B cell (primary cell): Measurements from ENCODE around the gene IPCEF1. TPM values are rescaled to one million over a fixed set of nuclear protein-coding genes. Genes with fewer than 3 reads are reported as not detected.

Experiments used
- ATAC-seq: fragments of 200-7000 bp; cut with Tn5 transposase; one replicate; pipeline ENCODE4 v1.10.0; 2021; ENCODE audit warnings: low read depth, mild to moderate bottlenecking, moderate number of reproducible peaks, moderate library complexity
- CTCF ChIA-PET: fragments of 350-600 bp; sonication (Branson Sonifier 250); formaldehyde crosslinking; loops from one replicate; lab custom pipeline; 2021; ENCODE audit warnings: antibody characterized with exemption, inconsistent platforms; lab: Charles Lee
- POLR2A ChIA-PET: fragments of 350-600 bp; sonication (Branson Sonifier 250); formaldehyde crosslinking; loops from one replicate; lab custom pipeline; 2021; ENCODE audit warnings: antibody characterized with exemption; lab: Charles Lee
- DNase-seq: peaks from one replicate; pipeline ENCODE4 v3.0.0; 2013
- H2AFZ ChIP-seq: 2 replicates; pipeline ENCODE4 v1.6.1; 2012; ENCODE audit warnings: mild to moderate bottlenecking, low read depth, low read length; ENCODE audit not compliant: insufficient read depth, poor library complexity, severe bottlenecking
- H3K27ac ChIP-seq, 2 donors: 1 replicate in 1 of 2; 2 replicates in 1 of 2; pipeline ENCODE4 v1.5.1; 2012 to 2013; ENCODE audit warnings: low read length in 2 of 2, mild to moderate bottlenecking in 2 of 2, moderate library complexity in 1 of 2
- H3K27me3 ChIP-seq, 4 experiments: fragments of 200-600 bp in 1 of 4; sonication (generic) in 1 of 4; replicated peaks in 1 of 4; 1 replicate in 2 of 4; 2 replicates in 2 of 4; pipeline versions ENCODE4 v1.6.1 to v1.7.0; 2013 to 2016; ENCODE audit warnings: low read length in 3 of 4, mild to moderate bottlenecking in 2 of 4, mixed read lengths in 1 of 4, moderate library complexity in 1 of 4; ENCODE audit not compliant: insufficient read depth in 4 of 4, control insufficient read depth in 3 of 4; ENCODE audit errors: control extremely low read depth in 1 of 4
- H3K36me3 ChIP-seq, 2 experiments: replicated peaks in 1 of 2; 1 replicate in 1 of 2; 2 replicates in 1 of 2; pipeline versions ENCODE4 v1.6.1 to v1.7.1; 2013; ENCODE audit warnings: low read length in 1 of 2; ENCODE audit not compliant: insufficient read depth in 2 of 2, control insufficient read depth in 1 of 2; ENCODE audit errors: control extremely low read depth in 1 of 2, extremely low read depth in 1 of 2
- H3K4me1 ChIP-seq, 2 donors: fragments of 200-600 bp in 1 of 2; sonication (generic) in 1 of 2; 1 replicate in 1 of 2; 2 replicates in 1 of 2; pipeline versions ENCODE4 v1.5.1 to v1.6.1; 2013 to 2017; ENCODE audit warnings: low read length in 2 of 2; ENCODE audit not compliant: control insufficient read depth in 2 of 2, insufficient read depth in 2 of 2
- H3K4me2 ChIP-seq: replicated peaks from 2 replicates; pipeline ENCODE3; 2012; ENCODE audit warnings: mild to moderate bottlenecking, low read depth, low read length; ENCODE audit not compliant: poor library complexity, severe bottlenecking
- H3K4me3 ChIP-seq, 5 experiments: fragments of 200-600 bp in 1 of 5; sonication (generic) in 1 of 5; 1 replicate in 3 of 5; 2 replicates in 2 of 5; pipeline versions ENCODE4 v1.5.1 to v1.7.0; 2011 to 2016; ENCODE audit warnings: low read length in 4 of 5, mild to moderate bottlenecking in 4 of 5, low read depth in 2 of 5, control low read depth in 1 of 5, moderate library complexity in 1 of 5; ENCODE audit not compliant: insufficient read depth in 1 of 5; ENCODE audit errors: control extremely low read depth in 1 of 5, extremely low read depth in 1 of 5
- H3K79me2 ChIP-seq: fragments of 200-600 bp; sonication (generic); one replicate; pipeline ENCODE4 v1.6.0; 2016; ENCODE audit warnings: low read length; ENCODE audit not compliant: control insufficient read depth, insufficient read depth
- H3K9ac ChIP-seq: fragments of 200-600 bp; sonication (generic); 2 replicates; pipeline ENCODE4 v1.6.1; 2017; ENCODE audit warnings: mild to moderate bottlenecking, low read length, moderate library complexity
- H3K9me3 ChIP-seq, 3 donors: one replicate each; pipeline versions ENCODE4 v1.6.1 to v1.7.1; 2013; ENCODE audit warnings: low read length in 2 of 3; ENCODE audit not compliant: control insufficient read depth in 2 of 3, insufficient read depth in 1 of 3; ENCODE audit errors: control extremely low read depth in 1 of 3
- H4K20me1 ChIP-seq: 2 replicates; pipeline ENCODE4 v1.6.0; 2012; ENCODE audit warnings: mild to moderate bottlenecking, low read length; ENCODE audit not compliant: insufficient read depth, control insufficient read depth, poor library complexity, severe bottlenecking
- H3K27ac Mint-ChIP-seq: one replicate; pipeline ENCODE4 v1.8.0; 2021; ENCODE audit warnings: mixed read lengths
- H3K27me3 Mint-ChIP-seq: one replicate; pipeline ENCODE4 v1.8.0; 2021; ENCODE audit warnings: mixed read lengths
- H3K4me1 Mint-ChIP-seq: one replicate; pipeline ENCODE4 v1.8.0; 2021; ENCODE audit warnings: mixed read lengths
- H3K4me3 Mint-ChIP-seq: one replicate; pipeline ENCODE4 v1.8.0; 2021; ENCODE audit warnings: mixed read lengths
- H3K9me3 Mint-ChIP-seq: one replicate; pipeline ENCODE4 v1.8.0; 2022; ENCODE audit warnings: mixed read lengths; ENCODE audit not compliant: insufficient read depth
- EZH2 ChIP-seq: IDR thresholded peaks from 2 replicates; pipeline ENCODE4 v1.6.1; 2012; ENCODE audit warnings: borderline replicate concordance, low read depth, mild to moderate bottlenecking, moderate library complexity, low read length; ENCODE audit not compliant: insufficient read depth, poor library complexity, severe bottlenecking
- WGBS: methylation state at CpG from one replicate; pipeline ENCODE4 v1.1.5; 2013; ENCODE audit warnings: missing lambda C conversion rate; ENCODE audit not compliant: insufficient coverage; 5-methylcytosine and 5-hydroxymethylcytosine counted together
- intact Hi-C: fragments of 100-400 bp; cut with micrococcal nuclease; formaldehyde crosslinking; loops from one replicate; pipeline ENCODE4 v1.10.0; 2022
- polyA plus RNA-seq: library from polyadenylated mRNA; depleted of rRNA; stranded (reverse); fragments of >200 nt; gene quantifications from 2 replicates; pipeline ENCODE4 v1.2.3, GENCODE V29; 2012
- total RNA-seq, 2 donors: library from RNA; stranded (reverse); fragments of 120-200 nt in 1 of 2; gene quantifications; 1 replicate in 1 of 2; 2 replicates in 1 of 2; pipeline versions ENCODE4 v1.2.3 to v1.2.4, GENCODE V29; 2013 to 2022
- TF ChIP-seq, protein P1 (sequence below): fragments of 200-600 bp; IDR thresholded peaks from one replicate; pipeline ENCODE4 v1.8.0; 2022; ENCODE audit warnings: antibody characterized with exemption, mild to moderate bottlenecking

IPCEF1 gene
- total and polyA plus RNA-seq, 2 donors (not counting 1 experiment from before 2014, with no cell fraction given) = 0.22 to 0.94 TPM

DNA sequence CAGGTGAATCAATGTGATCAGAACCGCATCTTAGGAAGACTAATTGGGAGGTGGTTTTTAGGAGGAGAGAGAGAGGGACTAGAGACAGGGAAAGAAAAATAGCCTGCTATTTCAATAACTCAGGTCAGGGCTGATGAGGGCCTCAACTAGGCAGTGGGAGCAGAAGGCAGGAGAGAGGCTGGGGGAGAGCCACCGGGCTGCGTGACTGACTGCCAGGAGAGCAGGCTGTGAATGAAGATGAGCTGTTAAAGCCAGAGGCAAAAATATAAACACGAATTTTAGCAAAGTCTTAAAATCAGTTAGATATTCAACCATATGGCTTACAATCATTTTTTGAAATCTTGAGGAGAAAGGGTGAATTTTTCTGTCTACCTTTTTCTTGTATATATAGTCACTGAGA, 149.6 kb downstream of the IPCEF1 start:
- POLR2A ChIA-PET = no interaction called here
- H3K4me1 ChIP-seq = no peaks in the 10 kb centered on the region
- H3K36me3 ChIP-seq = no peaks in the 10 kb centered on the region
- no peak overlapping the region for H3K4me3 ChIP-seq
- no peak overlapping the region for H2AFZ ChIP-seq
- no peaks in the 10 kb centered on the region for H3K27me3 ChIP-seq
- H3K27me3 Mint-ChIP-seq = peaks cover 2% of the 10 kb centered on the region
- no peak for TF ChIP-seq EZH2
- TF ChIP-seq, protein P1, sequence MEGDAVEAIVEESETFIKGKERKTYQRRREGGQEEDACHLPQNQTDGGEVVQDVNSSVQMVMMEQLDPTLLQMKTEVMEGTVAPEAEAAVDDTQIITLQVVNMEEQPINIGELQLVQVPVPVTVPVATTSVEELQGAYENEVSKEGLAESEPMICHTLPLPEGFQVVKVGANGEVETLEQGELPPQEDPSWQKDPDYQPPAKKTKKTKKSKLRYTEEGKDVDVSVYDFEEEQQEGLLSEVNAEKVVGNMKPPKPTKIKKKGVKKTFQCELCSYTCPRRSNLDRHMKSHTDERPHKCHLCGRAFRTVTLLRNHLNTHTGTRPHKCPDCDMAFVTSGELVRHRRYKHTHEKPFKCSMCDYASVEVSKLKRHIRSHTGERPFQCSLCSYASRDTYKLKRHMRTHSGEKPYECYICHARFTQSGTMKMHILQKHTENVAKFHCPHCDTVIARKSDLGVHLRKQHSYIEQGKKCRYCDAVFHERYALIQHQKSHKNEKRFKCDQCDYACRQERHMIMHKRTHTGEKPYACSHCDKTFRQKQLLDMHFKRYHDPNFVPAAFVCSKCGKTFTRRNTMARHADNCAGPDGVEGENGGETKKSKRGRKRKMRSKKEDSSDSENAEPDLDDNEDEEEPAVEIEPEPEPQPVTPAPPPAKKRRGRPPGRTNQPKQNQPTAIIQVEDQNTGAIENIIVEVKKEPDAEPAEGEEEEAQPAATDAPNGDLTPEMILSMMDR = no peak
- H3K79me2 ChIP-seq = no peaks in the 10 kb centered on the region
- no peaks in the 10 kb centered on the region for H3K9me3 Mint-ChIP-seq
- H3K9ac ChIP-seq = no peak overlapping the region
- H4K20me1 ChIP-seq = no peaks in the 10 kb centered on the region
- no peak overlapping the region for H3K27ac Mint-ChIP-seq
- H3K9me3 ChIP-seq = no peaks in the 10 kb centered on the region
- CTCF ChIA-PET = no interaction called here
- no peak overlapping the region for H3K27ac ChIP-seq
- no peak overlapping the region for H3K4me3 Mint-ChIP-seq
- intact Hi-C loops = no loop called here
- DNase-seq (no peak), ATAC-seq (no peak)
- no peaks in the 10 kb centered on the region for H3K4me1 Mint-ChIP-seq
- no peak overlapping the region for H3K4me2 ChIP-seq
- 57% methylated on average over 1 of the region's 4 CpGs for WGBS

DNA sequence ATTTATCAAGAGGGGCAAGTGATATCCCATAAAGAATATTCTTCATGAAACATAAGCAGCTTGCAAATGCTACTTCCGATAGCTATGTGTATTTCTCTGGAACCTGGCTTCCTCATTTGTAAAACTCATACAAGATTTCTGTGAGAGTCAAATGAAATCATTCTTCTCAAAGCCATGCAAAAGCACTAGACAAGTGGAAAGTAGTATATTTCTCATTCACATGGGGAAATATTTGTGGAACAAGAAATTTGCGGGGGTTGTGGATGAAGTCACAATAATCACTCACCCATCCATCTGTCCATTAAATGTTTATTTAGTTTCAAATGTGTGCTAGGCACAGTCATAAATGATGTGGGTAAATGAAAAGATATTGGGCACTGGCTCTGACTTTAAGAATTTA, 150.5 kb downstream of the IPCEF1 start:
- no peak overlapping the region for H2AFZ ChIP-seq
- Mint-ChIP-seq H3K27ac (no peak overlapping the region), H3K4me3 (no peak overlapping the region), H3K27me3 (peaks cover 2% of the 10 kb centered on the region), H3K4me1 (no peaks in the 10 kb centered on the region), H3K9me3 (no peaks in the 10 kb centered on the region)
- no peak overlapping the region for H3K27ac ChIP-seq
- H3K79me2 ChIP-seq = no peaks in the 10 kb centered on the region
- no peaks in the 10 kb centered on the region for H3K27me3 ChIP-seq
- H3K4me3 ChIP-seq = no peak overlapping the region
- no peaks in the 10 kb centered on the region for H3K36me3 ChIP-seq
- ATAC-seq (no peak), DNase-seq (no peak)
- no peaks in the 10 kb centered on the region for H4K20me1 ChIP-seq
- no peaks in the 10 kb centered on the region for H3K4me1 ChIP-seq
- ChIA-PET POLR2A (no interaction called here), CTCF (no interaction called here)
- H3K9ac ChIP-seq = no peak overlapping the region
- H3K9me3 ChIP-seq = no peaks in the 10 kb centered on the region
- H3K4me2 ChIP-seq = no peak overlapping the region
- intact Hi-C loops = no loop called here
- no peak for TF ChIP-seq EZH2
- TF ChIP-seq, protein P1 = no peak
- WGBS = no CpG with 5 or more reads among the region's 2 CpGs
